Neutrophil (primary cell): ENCODE results near the gene LZTS2.

ENCODE experiments used
- H3K27ac ChIP-seq: fragments of 200-600 bp; sonication (generic); 2 replicates; pipeline ENCODE4 v1.5.1; 2016; ENCODE audit warnings: mild to moderate bottlenecking, moderate library complexity
- H3K27me3 ChIP-seq: fragments of 200-600 bp; sonication (generic); 2 replicates; pipeline ENCODE4 v1.6.0; 2016; ENCODE audit warnings: mild to moderate bottlenecking
- H3K36me3 ChIP-seq: fragments of 200-600 bp; sonication (generic); 2 replicates; pipeline ENCODE4 v1.5.1; 2017
- H3K4me1 ChIP-seq, 2 experiments: fragments of 200-600 bp in 1 of 2; sonication (generic) in 1 of 2; 1 replicate in 1 of 2; 2 replicates in 1 of 2; pipeline versions ENCODE4 v1.5.1 to v1.6.1; 2013 to 2016; ENCODE audit warnings: low read depth in 1 of 2, low read length in 1 of 2, mild to moderate bottlenecking in 1 of 2, moderate library complexity in 1 of 2; ENCODE audit not compliant: control insufficient read depth in 1 of 2, insufficient read depth in 1 of 2
- H3K4me3 ChIP-seq, 2 experiments: fragments of 200-600 bp in 1 of 2; sonication (generic) in 1 of 2; 1 replicate in 1 of 2; 2 replicates in 1 of 2; pipeline ENCODE4 v1.5.1; 2013 to 2016; ENCODE audit warnings: low read depth in 1 of 2, low read length in 1 of 2, mild to moderate bottlenecking in 1 of 2, moderate library complexity in 1 of 2
- H3K9me3 ChIP-seq: fragments of 200-600 bp; sonication (generic); 2 replicates; pipeline ENCODE4 v1.5.1; 2016
- TF ChIP-seq, protein P1 (sequence below): fragments of 200-600 bp; sonication (generic); IDR thresholded peaks from 2 replicates; pipeline ENCODE4 v1.5.1; 2016; ENCODE audit warnings: antibody characterized with exemption

LZTS2 gene

DNA sequence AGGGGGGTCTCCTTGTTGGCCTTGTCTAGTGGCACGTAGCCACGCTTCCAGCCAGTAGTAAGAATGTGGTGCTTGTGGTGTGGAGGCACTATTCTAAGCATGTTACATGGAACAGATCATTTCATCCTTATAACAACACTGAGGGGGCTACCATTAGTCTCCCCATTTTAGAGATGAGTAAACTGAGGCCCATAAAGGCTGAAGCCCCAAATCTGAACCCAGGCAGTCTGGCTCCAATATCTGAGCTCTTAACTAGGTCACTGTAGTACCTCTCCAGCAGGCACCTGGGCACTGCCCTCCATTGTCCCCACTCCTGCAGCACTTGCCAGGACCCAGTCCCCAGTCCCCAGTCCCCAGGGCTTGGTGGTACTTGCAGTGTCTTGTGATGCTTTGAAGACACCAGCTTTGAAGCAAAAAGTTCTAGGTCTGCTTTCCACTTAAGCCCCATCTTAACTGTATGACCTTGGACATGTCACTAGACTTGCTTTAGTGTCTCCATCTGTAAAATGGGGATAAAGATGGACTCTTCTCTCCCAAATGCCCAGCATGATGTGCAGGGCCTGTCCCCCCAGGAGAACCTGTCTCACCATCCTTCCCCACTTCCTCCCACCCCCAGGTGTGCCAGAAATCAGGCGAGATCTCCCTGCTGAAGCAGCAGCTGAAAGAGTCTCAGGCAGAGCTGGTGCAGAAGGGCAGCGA, 6.4 kb downstream of the LZTS2 start:
- Histone ChIP-seq H3K36me3 (peaks cover 15% of the 10 kb centered on the region), H3K4me1 (no peaks in the 10 kb centered on the region), H3K4me3 (no peak overlapping the region), H3K27me3 (no peaks in the 10 kb centered on the region), H3K27ac (no peak overlapping the region), H3K9me3 (no peaks in the 10 kb centered on the region)
- TF ChIP-seq, protein P1, sequence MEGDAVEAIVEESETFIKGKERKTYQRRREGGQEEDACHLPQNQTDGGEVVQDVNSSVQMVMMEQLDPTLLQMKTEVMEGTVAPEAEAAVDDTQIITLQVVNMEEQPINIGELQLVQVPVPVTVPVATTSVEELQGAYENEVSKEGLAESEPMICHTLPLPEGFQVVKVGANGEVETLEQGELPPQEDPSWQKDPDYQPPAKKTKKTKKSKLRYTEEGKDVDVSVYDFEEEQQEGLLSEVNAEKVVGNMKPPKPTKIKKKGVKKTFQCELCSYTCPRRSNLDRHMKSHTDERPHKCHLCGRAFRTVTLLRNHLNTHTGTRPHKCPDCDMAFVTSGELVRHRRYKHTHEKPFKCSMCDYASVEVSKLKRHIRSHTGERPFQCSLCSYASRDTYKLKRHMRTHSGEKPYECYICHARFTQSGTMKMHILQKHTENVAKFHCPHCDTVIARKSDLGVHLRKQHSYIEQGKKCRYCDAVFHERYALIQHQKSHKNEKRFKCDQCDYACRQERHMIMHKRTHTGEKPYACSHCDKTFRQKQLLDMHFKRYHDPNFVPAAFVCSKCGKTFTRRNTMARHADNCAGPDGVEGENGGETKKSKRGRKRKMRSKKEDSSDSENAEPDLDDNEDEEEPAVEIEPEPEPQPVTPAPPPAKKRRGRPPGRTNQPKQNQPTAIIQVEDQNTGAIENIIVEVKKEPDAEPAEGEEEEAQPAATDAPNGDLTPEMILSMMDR, result no peak

DNA sequence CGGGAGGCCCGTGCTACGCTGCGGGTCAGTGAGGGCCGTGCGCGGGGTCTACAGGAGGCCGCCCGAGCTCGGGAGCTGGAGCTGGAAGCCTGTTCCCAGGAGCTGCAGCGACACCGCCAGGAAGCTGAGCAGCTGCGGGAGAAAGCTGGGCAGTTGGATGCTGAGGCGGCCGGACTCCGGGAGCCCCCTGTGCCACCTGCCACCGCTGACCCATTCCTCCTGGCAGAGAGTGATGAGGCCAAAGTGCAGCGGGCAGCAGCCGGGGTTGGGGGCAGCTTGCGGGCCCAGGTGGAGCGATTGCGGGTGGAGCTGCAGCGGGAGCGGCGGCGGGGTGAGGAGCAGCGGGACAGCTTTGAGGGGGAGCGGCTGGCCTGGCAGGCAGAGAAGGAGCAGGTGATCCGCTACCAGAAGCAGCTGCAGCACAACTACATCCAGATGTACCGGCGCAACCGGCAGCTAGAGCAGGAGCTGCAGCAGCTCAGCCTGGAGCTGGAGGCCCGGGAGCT, 7.0 kb downstream of the LZTS2 start:
- H3K9me3 ChIP-seq, result no peaks in the 10 kb centered on the region
- no peaks in the 10 kb centered on the region for H3K4me1 ChIP-seq
- no peaks in the 10 kb centered on the region for H3K27me3 ChIP-seq
- H3K27ac ChIP-seq, result no peak overlapping the region
- peaks cover 15% of the 10 kb centered on the region for H3K36me3 ChIP-seq
- H3K4me3 ChIP-seq, result no peak overlapping the region
- TF ChIP-seq, protein P1, result no peak

DNA sequence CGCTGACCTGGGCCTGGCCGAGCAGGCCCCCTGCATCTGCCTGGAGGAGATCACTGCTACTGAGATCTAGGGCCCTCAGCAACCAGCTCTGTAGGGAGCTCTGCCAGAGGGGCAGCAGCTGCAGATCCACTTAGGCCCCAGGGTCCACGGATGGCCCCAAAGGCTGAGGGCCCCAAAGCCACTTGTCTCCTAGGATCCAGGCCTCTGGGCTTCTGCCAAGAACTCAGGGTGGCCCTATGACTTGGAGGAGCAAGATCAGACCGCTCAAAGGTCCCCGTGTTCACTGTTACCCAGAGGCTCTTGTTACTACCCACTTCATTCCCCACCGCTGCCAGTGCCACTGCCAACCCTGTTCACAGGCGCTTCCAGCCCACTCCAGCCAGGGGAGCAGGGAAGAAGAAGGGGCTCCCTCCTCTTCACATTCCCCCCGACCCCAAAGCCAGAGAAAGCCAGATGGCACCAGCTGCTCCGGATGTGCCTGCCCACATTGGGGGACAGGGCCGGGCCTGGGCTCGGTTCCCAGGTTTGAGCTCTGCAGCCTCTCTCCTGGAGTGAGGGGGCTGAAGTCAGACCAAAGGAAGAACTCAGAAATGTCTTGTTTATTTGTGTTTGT, 7.6 kb downstream of the LZTS2 start:
- Histone ChIP-seq H3K9me3 (no peaks in the 10 kb centered on the region), H3K27me3 (no peaks in the 10 kb centered on the region), H3K27ac (no peak overlapping the region), H3K4me3 (no peak overlapping the region), H3K4me1 (no peaks in the 10 kb centered on the region), H3K36me3 (peaks cover 15% of the 10 kb centered on the region)
- TF ChIP-seq, protein P1, result no peak

DNA sequence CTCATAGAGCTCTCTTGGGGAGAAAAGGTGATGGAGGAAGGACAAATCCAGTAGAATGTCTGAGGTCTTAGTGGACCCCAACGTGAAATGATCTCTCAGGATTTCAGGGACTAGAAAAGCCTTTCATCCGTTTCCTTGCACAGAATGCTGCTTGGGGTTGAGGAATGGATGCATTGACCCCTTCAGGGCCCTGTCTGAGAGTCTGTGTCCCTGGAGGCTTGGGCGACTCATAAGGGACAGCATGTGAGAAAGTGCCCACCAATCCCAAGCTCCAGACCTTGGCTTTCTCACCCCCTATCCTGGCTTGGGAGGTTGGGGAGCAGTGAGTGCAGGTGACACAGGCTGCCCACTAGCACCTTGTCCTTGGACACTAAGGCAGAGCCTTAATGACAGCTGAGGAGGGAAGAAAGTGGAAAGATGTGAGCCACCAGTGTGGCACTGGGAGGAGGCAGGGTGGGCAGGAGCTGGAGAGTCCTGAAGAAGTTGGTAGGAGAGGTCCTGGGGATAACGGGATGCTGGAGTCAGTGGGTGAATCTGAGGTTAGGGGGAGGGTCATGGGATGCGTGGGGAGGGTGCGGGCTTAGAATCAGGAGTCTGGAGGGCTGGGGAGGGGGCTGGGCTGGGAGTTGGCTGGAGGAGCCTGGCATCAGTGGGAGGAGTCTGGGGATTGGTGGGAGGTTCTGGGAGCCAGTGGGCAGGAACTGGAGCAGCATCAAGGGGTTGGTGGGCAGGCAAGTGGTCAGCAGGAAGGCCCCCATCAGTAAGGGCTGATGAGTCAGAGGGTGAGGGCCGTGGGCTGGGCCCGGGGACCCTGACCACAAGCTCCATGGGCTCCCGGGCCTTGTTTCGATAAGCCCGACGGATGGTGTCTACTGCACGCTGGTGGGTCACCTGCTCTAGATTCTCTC, 8.6 kb downstream of the LZTS2 start:
- TF ChIP-seq, protein P1, result no peak
- Histone ChIP-seq H3K36me3 (peaks cover 15% of the 10 kb centered on the region), H3K4me1 (no peaks in the 10 kb centered on the region), H3K4me3 (no peak overlapping the region), H3K27ac (no peak overlapping the region), H3K27me3 (peaks cover 1% of the 10 kb centered on the region), H3K9me3 (no peaks in the 10 kb centered on the region)

DNA sequence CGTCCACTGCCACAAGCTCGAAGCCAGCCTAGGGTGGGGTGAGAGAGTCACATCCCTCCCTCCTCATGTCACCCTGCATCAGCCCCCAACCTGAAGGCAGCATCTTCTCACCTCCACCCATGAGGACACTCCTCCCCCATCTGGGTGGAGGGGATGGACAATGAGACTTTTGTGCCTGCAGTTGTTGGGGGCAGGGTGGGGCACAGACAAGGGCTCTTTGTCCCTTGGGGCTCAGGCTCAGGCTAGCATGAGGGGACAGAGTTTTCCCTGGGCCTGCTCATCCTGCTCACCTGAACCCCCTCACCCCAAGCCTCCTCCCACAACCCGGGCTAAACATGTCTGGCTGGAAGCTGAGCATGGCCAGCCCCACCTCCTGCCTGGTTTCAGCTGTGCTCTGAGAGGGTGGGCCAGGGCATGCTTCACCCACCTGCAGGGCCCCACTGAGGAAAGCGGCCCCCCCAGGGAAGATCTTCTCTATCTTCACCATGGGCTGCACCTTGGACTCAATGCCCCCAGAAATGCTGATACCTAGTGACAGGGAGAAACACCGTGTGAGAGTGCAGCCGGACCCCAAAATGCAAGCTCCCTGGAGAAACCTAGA, 9.3 kb downstream of the LZTS2 start:
- H3K27ac ChIP-seq, result no peak overlapping the region
- peaks cover 15% of the 10 kb centered on the region for H3K36me3 ChIP-seq
- H3K4me3 ChIP-seq, result no peak overlapping the region
- TF ChIP-seq, protein P1, result no peak
- no peaks in the 10 kb centered on the region for H3K4me1 ChIP-seq
- H3K27me3 ChIP-seq, result peaks cover 5% of the 10 kb centered on the region
- H3K9me3 ChIP-seq, result no peaks in the 10 kb centered on the region
